NCI-H1930 (cell line): ENCODE measurements around the gene DUSP16.
"Not testable (repeated sequence)": the region's sequence is repeated elsewhere in the genome, so short reads cannot be mapped to it uniquely, and the experiment has no call there.

Source experiments
- DNase-seq, 2 experiments: peaks; one replicate each; lab custom pipeline; 2025; lab: John Stamatoyannopoulos, UW

The DUSP16 gene

GRCh38 chr12:12546314-12546772 is 16.3 kb downstream of the DUSP16 start:
- DNase-seq = peak; percentile 82 to 83

- no peak for DNase-seq
Measured at GRCh38 chr12:12543959-12544358, 18.7 kb downstream of the DUSP16 start.

GRCh38 chr12:12542964-12543363 is 19.7 kb downstream of the DUSP16 start:
- no peak for DNase-seq

GRCh38 chr12:12542286-12542685 is 20.4 kb downstream of the DUSP16 start:
- DNase-seq = no peak

GRCh38 chr12:12541782-12542181 is 20.9 kb downstream of the DUSP16 start:
- no peak for DNase-seq

GRCh38 chr12:12540261-12541013 is 22.2 kb downstream of the DUSP16 start:
- DNase-seq = no peak

- DNase-seq = no peak
Measured at GRCh38 chr12:12539028-12539810, 23.4 kb downstream of the DUSP16 start.

GRCh38 chr12:12538535-12538934 is 24.1 kb downstream of the DUSP16 start:
- DNase-seq = no peak

- no peak for DNase-seq
Measured at GRCh38 chr12:12537421-12537820, 25.2 kb downstream of the DUSP16 start.

- DNase-seq = no peak
Measured at GRCh38 chr12:12534975-12535374, 27.7 kb downstream of the DUSP16 start.

GRCh38 chr12:12534166-12534866 is 28.3 kb downstream of the DUSP16 start:
- DNase-seq = no peak

- no peak for DNase-seq
Measured at GRCh38 chr12:12533238-12533829, 29.3 kb downstream of the DUSP16 start.

GRCh38 chr12:12531194-12531593 is 31.5 kb downstream of the DUSP16 start:
- no peak for DNase-seq

GRCh38 chr12:12529783-12530421 is 32.8 kb downstream of the DUSP16 start:
- no peak for DNase-seq

GRCh38 chr12:12528361-12529270 is 34.0 kb downstream of the DUSP16 start:
- no peak for DNase-seq

GRCh38 chr12:12527820-12528296 is 34.8 kb downstream of the DUSP16 start:
- DNase-seq = no peak

- no peak for DNase-seq
Measured at GRCh38 chr12:12524128-12524527, 38.5 kb downstream of the DUSP16 start.

- DNase-seq = no peak
Measured at GRCh38 chr12:12523229-12523628, 39.4 kb downstream of the DUSP16 start.

GRCh38 chr12:12522657-12523056 is 40.0 kb downstream of the DUSP16 start:
- DNase-seq = not testable (repeated sequence)

- DNase-seq = no peak
Measured at GRCh38 chr12:12521888-12522287, 40.8 kb downstream of the DUSP16 start.
